KBM-7 (cell line): ENCODE data around the gene ARHGAP10.
"Not testable (repeated sequence)": the region's sequence is repeated elsewhere in the genome, so short reads cannot be mapped to it uniquely, and the experiment has no call there.

Experiments
- DNase-seq: peaks from one replicate; pipeline ENCODE4 v3.0.0-alpha.2; 2015
- in situ Hi-C: fragments of 300-500 bp; cut with MboI; formaldehyde crosslinking; loops from 2 replicates; pipeline ENCODE4 v1.14.3; 2020; ENCODE audit warnings: low sequenced_read_pairs, low pct_unique_long_range_greater_than_20kb, mixed read lengths

The ARHGAP10 gene

DNA sequence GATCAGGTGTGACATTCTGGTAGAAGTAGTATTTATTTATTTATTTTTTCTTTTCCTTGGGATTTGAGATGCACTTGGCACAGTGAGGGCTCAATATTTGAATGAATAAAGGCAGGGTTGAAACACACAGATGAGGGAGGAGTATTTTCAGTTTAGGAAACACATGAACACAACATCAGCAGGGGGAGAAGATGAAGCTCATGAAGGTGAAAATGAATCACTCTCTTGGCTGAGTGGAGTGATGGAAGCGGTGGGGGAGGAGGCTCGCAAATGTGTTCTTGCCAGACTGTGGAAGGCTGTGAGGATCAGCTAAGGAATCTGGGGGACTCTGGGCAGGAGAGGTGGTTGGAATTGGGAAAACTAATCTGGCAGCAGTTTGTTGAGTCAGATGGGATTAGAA lies 55.3 kb downstream of the ARHGAP10 start:
- DNase-seq = no peak
- in situ Hi-C loops = no loop called here

DNA sequence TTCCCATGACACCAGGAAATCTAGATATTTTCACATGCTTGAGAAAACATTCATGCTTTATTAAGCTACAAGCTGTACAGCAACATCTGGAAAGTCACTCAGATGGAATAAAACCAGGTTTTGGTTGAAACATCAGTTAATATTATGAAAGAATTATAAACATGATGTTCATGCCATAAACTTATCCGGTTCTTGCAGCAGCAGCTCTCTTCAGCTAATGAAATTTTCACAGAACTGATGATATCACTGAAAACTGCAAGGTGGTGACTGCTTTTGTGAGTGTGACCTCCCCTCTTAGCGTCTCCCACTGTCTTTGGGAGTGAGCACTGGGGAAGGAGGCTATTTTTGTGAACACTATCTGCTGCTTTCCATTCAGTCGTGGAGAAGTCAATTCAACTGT lies 56.9 kb downstream of the ARHGAP10 start:
- in situ Hi-C loops = no loop called here
- no peak for DNase-seq

DNA sequence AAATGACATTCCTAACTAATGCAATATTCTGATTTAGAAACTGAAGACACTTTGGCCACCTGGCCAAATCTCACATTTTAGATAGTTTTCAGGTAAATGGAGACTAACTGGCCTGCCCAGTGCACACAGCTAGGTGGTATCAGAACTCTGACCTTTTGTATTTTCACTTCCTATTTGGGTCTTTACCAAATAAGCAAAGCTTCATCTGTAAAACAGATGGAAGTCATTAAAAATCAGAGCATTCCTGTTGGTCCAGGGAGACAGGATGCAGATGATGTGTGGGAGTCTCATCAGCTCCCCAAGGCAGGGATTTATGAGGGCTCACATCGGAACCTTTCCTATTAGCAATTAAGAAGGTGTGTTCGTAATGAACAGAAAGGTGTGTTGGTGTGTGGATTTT lies 57.7 kb downstream of the ARHGAP10 start:
- in situ Hi-C loops = no loop called here
- no peak for DNase-seq

DNA sequence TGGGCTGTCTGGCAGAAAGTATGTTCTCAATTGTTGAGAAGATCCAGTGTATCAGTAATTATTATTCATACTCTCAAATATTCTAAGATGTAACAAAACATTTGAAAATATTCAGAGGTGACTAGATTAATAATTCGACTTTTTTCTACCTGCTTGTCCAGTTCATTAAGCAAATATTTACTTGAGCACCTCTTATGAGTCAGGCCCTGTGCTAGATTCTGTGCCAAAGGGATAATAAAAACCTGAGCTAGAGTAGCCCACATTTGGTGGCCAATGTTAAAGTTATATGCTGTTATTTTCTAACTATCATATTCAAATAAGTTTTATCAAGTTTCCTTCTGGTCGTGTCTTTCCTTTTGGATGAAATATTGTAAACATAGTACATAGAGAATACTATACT lies 58.5 kb downstream of the ARHGAP10 start:
- in situ Hi-C loops = no loop called here
- DNase-seq = no peak

DNA sequence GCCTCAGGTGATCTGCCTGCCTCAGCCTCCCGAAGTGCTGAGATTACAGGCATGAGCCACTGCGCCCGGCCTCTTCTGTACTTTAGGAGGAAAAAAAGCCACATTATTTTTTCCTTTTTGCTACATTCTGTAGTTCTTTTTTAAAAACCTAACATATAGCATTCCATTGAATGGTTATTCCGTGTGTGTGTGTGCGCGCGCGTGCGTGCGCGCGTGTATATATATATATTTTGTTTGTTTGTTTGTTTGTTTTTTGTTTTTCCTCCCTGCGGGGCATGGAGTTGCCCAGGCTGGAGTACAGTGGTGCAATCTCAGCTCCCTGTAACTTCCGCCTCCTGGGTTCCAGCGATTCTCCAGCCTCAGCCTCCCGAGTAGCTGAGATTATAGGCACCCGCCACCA lies 59.5 kb downstream of the ARHGAP10 start:
- DNase-seq = no peak
- in situ Hi-C loops = no loop called here

DNA sequence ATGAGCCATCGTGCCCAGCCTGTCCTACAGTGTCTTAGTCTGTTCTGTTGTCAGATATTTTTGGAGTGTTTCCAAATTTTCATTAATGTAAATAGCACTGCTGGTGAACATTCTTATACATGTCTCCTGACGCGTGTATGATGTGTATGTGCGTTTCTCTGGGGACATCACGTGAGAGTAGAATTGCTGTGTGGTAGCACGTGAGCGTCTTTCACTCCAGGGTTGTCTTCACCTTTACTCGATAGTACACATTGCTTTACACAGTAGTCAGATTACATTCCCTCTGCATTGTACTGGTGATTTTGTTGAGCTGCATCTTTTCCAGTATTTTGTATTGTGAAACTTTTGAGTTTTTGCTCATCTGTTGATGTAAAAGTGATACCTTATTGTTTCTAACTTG lies 60.0 kb downstream of the ARHGAP10 start:
- in situ Hi-C loops = no loop called here
- no peak for DNase-seq

DNA sequence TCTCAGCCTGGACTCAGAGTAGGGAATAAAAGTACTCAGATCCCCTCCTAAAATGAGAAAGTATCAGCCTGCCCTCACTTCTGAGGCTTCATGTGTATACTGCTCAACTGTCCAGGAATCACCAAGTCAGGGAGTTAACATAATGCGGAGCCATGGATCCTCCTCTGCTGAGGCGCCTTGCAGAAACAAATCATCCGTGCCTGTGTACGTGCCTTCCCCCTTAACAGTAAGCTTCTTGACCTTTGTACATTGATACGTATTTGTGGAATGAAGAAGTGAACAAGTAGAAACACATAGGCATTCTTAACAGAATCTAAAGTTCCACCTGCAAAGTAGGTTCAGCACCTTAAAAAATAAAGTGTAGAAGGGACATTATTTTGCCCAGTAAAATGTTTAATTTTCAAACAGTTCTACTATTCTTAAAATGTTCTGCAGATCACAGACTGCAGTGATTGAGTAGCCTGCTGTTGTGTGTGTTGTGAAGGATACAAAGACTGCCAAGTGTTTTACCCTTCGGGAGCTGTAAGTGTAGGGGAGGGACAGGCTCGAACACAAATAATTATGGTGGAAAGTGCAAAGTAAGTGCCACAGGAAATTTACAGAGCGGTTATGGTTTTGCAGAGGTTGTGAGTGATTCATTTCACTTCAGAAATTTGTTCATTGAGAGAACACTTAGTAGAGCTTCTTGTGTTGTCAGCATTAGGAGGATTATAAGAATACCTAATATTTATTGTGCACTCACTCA lies 61.9 kb downstream of the ARHGAP10 start:
- no peak for DNase-seq
- in situ Hi-C loops = no loop called here

DNA sequence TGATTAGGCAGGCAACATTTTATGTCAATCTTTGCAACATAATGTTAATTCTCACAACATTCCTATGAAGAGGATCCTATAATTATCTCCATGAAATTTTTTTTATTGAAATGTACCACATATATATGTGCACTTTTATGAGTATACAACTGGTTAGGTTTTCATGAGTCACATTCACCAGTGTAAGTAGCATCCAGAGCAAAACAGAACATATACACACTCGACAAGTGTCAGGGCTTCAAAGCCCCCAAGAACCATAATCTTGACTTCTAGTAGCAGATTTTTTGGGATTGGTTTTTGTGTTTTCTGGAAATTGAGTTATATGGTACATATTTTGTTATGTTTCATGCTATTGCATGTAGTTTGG lies 62.4 kb downstream of the ARHGAP10 start:
- in situ Hi-C loops = no loop called here
- no peak for DNase-seq

DNA sequence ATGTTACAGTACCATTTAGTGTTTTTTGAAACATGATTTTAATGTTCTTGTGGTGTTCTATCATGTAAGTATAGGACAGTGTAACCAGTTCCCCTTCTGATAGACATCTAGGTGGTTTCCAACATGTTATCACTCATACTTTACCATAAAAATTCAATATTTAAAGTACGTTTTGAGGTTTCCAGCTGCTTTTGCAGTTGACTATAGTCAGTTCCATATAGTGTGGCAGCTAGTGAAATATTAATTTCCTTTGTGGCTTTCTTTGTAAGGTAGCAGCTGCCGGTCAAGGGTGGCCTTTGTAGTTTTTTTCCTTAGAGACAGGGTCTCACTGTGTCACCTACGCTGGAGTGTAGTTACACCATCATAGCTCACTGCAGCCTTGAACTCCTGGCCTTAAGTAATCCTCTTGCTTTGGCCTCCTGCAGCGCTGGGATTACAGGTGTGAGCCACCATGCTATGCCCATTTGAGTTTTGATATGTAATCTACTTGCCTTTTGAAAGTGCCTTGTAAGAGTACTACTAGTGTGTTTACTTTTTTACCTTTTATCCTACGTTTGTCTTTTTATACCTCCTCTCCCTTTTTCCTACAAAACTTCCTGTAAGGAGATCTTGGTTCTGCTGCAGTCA lies 63.0 kb downstream of the ARHGAP10 start:
- in situ Hi-C loops = no loop called here
- DNase-seq = no peak

DNA sequence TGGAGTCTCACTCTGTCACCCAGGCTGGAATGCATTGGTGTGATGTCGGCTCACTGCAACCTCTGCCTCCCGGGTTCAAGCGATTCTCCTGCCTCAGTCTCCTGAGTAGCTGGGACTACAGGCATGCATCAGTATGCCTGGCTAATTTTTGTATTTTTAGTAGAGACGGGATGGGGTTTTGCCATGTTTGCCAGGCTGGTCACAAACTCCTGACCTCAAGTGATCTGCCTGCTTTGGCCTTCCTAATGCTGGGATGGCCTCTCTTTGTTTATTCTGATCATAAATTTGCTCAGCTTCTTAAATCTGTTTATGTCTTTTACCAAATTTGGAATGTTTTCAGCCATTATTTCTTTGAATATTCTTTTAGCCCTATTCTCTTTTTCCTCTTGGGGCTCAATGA lies 67.2 kb downstream of the ARHGAP10 start:
- DNase-seq, in situ Hi-C loops: not testable (repeated sequence)

DNA sequence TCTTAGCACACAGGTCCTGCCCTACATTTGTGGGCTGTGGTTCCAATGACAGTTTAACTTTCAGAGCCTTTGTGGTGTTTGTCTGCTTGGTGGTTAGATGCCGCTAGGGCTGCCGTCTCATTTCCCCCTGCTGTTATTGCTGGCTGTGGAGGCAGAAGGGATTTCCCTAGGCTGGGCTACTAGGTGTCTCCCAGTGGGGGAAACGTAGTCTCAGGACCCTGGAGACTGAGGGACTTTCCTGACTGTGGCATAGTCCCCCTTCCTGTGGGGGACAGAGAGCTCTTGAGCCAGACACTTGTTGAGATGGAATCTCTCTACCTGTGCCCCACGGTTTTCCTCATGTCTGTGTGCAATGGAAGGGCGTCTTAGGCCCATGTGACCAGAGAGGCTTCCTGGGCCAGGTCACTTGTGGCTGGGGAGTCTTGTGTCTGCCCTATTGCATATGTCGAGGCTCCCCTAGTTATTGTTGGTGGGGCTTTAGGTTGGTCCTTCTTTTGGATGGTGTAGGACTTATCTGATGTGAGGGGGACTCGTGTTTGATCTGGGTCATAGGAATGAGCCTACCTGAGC lies 68.2 kb downstream of the ARHGAP10 start:
- in situ Hi-C loops = no loop called here
- peak; percentile 79 for DNase-seq

DNA sequence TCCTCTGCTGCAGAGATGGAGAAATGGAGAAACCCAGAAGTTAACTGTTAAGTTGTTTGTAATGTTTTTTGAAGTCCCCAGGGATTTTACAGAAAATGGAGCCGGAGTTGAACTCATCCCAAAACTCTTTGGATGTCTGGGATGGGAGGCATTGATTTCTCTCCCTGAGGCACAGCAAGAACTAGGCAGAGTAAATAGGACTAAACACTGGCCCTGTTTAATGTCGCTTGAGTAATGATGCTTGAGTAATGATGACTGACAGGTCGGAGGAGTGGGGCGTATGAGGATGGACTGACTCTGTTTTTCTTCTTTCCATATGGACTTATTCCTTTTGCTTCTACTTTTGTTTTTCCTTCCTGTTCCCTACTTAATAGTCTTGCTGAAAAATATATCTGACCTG lies 69.9 kb downstream of the ARHGAP10 start:
- in situ Hi-C loops = no loop called here
- DNase-seq = no peak

DNA sequence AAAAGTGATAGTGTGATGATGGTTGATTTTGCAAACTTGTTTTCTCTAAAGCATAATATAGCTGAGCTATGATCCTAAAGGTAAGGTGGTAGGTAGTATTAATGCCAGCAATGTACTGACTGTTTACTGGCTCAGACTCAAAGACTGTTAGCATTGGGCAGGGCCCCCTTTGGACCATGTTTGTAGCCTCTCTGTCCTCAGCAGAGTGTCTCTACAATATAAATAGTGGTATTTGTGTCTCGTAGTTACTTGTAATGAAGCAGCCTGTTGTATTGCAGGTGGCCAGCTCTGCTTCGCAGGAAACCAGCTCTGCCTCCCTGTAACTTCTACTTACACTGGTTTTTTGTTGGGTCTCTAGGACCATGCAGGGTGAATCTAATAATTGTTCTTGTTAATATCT lies 70.5 kb downstream of the ARHGAP10 start:
- no peak for DNase-seq
- in situ Hi-C loops = no loop called here

DNA sequence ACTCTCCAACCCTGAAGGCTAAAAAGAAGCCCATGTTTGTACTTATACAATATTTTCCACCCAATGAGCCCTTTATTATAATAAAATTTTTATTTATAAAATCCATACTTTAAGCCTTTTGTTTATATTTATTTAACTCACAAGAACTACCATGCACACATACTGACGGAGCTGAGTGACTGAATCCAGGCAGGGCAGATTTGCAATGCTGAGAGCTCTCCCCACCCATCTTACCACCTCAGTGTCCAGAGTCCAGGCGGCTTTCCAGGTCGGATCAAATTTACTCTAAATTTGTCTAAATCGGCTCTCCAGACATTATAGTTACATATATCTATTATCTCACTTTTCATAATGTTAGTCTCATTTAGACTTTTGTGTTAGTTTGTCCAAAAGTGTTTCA lies 74.1 kb downstream of the ARHGAP10 start:
- DNase-seq = no peak
- in situ Hi-C loops = no loop called here

DNA sequence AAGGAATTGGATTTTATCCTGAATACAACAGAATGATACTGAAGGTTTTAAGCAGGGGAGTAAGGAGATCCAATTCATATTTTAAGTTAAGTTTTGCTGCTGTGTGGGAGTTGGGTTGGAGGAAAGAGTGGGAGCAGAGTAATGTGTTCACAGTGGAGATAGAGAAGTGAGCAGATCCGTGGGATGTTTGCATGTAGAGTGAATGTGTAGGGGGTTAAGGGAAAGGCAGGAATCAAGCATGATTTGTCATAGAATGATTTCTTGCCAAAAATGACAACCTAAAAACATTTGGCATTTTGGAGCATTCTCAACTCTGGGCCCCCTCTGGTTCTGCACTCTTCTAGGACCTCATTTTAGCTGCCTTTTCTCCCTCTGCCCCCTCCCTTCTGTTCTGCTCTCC lies 76.6 kb downstream of the ARHGAP10 start:
- in situ Hi-C loops = no loop called here

DNA sequence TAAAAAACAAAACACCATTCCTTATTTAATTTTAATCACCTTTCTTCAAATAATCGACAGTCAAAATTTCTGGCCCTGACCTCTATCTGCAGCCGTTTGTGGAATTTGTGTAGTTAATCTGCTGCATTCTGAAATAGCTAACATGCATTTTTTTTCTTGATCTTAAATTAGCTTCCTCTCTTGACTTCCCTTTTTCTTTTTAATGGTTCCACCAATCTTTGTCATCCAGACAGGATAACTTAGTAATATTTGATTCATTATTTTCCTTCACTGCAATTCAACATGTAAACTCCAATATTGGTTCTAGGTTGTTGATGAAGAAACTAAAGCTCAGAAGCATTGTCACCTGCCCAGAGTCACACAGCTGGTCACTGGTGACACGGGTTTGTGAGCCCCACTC lies 77.3 kb downstream of the ARHGAP10 start:
- in situ Hi-C loops = no loop called here
- peak; percentile 58 for DNase-seq

More for the DNA sequence above, 76.6 kb downstream of the ARHGAP10 start:
- DNase-seq = no peak

DNA sequence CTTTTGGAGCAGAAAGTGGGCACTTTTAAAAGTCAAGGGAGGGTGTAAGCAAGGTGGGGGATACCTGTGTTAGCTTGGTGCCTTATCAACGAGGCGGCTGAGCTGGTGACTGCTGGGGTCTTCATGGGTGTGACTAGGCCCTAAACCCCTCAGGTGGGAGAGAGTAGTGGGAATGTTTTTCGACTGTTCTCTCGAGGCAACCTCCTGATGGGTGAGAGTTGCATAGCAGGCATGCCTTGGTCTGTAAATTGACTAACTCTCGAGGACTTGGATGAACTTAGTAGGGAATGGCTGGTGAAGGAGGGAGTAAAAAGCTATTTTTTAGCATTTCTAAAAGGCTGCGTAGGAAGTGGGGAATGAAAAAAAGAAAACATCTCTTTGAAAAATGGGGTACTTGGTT lies 80.0 kb downstream of the ARHGAP10 start:
- in situ Hi-C loops = no loop called here
- DNase-seq = no peak

DNA sequence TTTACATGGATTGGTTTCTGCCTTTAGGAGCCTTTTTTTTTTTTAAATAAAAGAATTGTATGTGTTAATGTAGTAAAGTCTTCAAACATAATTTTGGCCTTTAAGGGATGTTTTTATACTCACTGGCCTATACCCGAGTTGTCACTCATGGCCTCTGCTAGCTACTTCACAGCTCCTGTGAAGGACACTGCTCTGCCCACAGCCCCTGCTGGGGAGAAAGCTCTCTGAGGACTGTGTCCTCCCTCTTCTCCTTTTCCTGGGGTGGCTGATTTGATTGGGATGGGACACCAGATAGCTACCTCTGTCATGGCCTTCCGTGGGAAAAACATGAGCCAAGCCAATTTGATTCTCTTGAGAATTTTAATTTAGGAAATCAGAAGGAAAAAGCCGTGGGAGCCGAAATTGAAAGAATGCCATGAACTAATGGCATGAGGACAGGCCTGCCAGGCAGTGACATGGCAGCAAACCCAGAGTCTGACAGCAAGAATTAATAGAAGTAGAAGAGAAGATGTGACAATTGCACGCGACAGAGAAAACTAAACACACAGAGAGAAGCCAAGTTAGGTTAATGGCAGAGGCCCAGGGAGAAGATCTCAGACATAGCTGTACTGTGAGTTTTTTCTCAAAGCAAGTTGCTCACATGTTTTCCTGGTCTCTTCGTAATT lies 81.4 kb downstream of the ARHGAP10 start:
- in situ Hi-C loops = no loop called here

DNA sequence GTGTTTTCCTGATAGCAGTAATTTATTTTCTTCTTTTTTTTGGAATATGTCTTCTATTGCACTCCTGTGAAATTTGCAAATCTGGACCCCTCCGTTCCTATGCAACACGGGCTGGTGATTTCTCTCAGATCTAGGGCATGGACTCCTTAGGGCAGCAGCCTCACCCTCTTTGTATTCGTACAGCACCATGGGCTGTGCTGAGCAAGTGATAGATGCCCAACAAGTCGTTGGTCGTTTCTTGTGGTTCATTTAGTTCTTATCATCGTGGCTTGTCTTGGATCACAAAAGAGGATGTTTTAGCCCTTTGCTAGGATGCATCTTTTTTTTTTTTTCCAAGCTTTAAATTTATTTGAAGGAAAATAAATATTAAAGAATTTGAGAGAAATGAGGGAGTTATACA lies 82.1 kb downstream of the ARHGAP10 start:
- in situ Hi-C loops = no loop called here
- no peak for DNase-seq

More for the DNA sequence above, 81.4 kb downstream of the ARHGAP10 start:
- no peak for DNase-seq

DNA sequence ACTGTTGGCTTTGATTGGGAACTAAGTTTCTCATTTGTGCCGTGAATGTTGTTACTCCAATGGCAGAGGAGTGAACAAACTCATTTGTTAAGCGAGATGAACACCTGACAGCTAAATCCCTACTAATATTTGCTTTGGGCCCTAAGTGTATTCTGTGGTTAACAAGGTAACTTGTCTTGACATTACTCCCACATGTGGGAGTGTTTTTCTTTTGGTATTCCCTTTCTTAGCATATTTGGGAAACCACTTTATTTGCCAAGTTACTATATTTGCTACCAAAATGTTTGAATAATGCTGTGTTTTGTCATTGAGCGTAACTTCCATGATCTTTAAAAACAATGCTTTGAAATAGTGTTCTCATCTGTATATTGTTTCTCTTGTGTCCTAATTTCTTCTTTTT lies 82.5 kb downstream of the ARHGAP10 start:
- no peak for DNase-seq

More for the DNA sequence above, 82.5 kb downstream of the ARHGAP10 start:
- in situ Hi-C loops = no loop called here
